ENCODE measurements around the gene MS4A10. TPM values are rescaled to one million over a fixed set of nuclear protein-coding genes. Genes with fewer than 3 reads are reported as not detected.
"Not testable (repeated sequence)": the region's sequence is repeated elsewhere in the genome, so short reads cannot be mapped to it uniquely, and the experiment has no call there.

Gene MS4A10
- total and polyA plus RNA-seq, 2 donors (not counting 1 experiment from before 2014, with no cell fraction given): not detected

GRCh38 chr11:60821827-60822599 lies 36.9 kb downstream of the MS4A10 start:
- H3K36me3 ChIP-seq (replicated peaks in 1 of 2; ENCODE audit: control extremely low read depth in 1 of 2, control insufficient read depth in 1 of 2, extremely low read depth in 1 of 2, insufficient read depth in 2 of 2, low read length in 1 of 2): no peaks in the 10 kb centered on the region
- no peaks in the 10 kb centered on the region for H3K4me1 ChIP-seq (ENCODE audit: control insufficient read depth in 2 of 2, insufficient read depth in 2 of 2, low read length in 2 of 2)
- no peak overlapping the region for H3K9ac ChIP-seq (ENCODE audit: low read length)
- Mint-ChIP-seq H3K4me3 (no peak overlapping the region), H3K4me1 (no peaks in the 10 kb centered on the region), H3K27me3 (peaks cover 5% of the 10 kb centered on the region), H3K27ac (no peak overlapping the region), H3K9me3 (ENCODE audit: insufficient read depth) (no peaks in the 10 kb centered on the region)
- ChIA-PET POLR2A (no interaction called here), CTCF (interaction anchor here (1.5 to 1.9 kb wide), 3 partner anchors 9 to 47 kb away, joined by 3 to 7 read pairs (median 5); no protein-coding TSS in a partner anchor)
- no peaks in the 10 kb centered on the region for H3K79me2 ChIP-seq (ENCODE audit: control insufficient read depth, insufficient read depth, low read length)
- no peak for TF ChIP-seq CTCF (IDR thresholded peaks at IDR 0.05)
- TF ChIP-seq EZH2 (IDR thresholded peaks at IDR 0.05; ENCODE audit: borderline replicate concordance, insufficient read depth, low read depth, low read length, poor library complexity, severe bottlenecking): no peak
- intact Hi-C loops (cut with micrococcal nuclease): no loop called here
- no peak overlapping the region for H3K27ac ChIP-seq (ENCODE audit: low read length in 2 of 2)
- H3K4me3 ChIP-seq (ENCODE audit: control extremely low read depth in 1 of 5, extremely low read depth in 1 of 5, insufficient read depth in 1 of 5, low read depth in 2 of 5, low read length in 4 of 5): no peak overlapping the region
- no peak for DNase-seq
- 27% methylated on average over 12 of the region's 15 CpGs for WGBS (ENCODE audit: insufficient coverage)
- H2AFZ ChIP-seq (ENCODE audit: insufficient read depth, low read depth, low read length, poor library complexity, severe bottlenecking): no peak overlapping the region
- no peak overlapping the region for H3K4me2 ChIP-seq (replicated peaks; ENCODE audit: low read depth, low read length, poor library complexity, severe bottlenecking)
- no peaks in the 10 kb centered on the region for H4K20me1 ChIP-seq (ENCODE audit: control insufficient read depth, insufficient read depth, low read length, poor library complexity, severe bottlenecking)
- peaks cover 0 to 3% (median 0%) of the 10 kb centered on the region in 4 experiments for H3K27me3 ChIP-seq (replicated peaks in 1 of 4; ENCODE audit: control extremely low read depth in 1 of 4, control insufficient read depth in 3 of 4, insufficient read depth in 4 of 4, low read length in 3 of 4)
- peak; percentile 28 for ATAC-seq (ENCODE audit: low read depth)
- peaks cover 0 to 13% (median 4%) of the 10 kb centered on the region in 3 donors for H3K9me3 ChIP-seq (ENCODE audit: control extremely low read depth in 1 of 3, control insufficient read depth in 2 of 3, insufficient read depth in 1 of 3, low read length in 2 of 3)

GRCh38 chr11:60823745-60824306 lies 38.7 kb downstream of the MS4A10 start:
- CTCF ChIA-PET; H4K20me1 ChIP-seq (ENCODE audit: control insufficient read depth, insufficient read depth, low read length, poor library complexity, severe bottlenecking); DNase-seq; H3K9me3 Mint-ChIP-seq (ENCODE audit: insufficient read depth); H3K36me3 ChIP-seq (replicated peaks in 1 of 2; ENCODE audit: control extremely low read depth in 1 of 2, control insufficient read depth in 1 of 2, extremely low read depth in 1 of 2, insufficient read depth in 2 of 2, low read length in 1 of 2); ATAC-seq (ENCODE audit: low read depth); H2AFZ ChIP-seq (ENCODE audit: insufficient read depth, low read depth, low read length, poor library complexity, severe bottlenecking); H3K9me3 ChIP-seq (ENCODE audit: control extremely low read depth in 1 of 3, control insufficient read depth in 2 of 3, insufficient read depth in 1 of 3, low read length in 2 of 3); H3K4me1 ChIP-seq (ENCODE audit: control insufficient read depth in 2 of 2, insufficient read depth in 2 of 2, low read length in 2 of 2); H3K9ac ChIP-seq (ENCODE audit: low read length); H3K79me2 ChIP-seq (ENCODE audit: control insufficient read depth, insufficient read depth, low read length); H3K4me3 Mint-ChIP-seq; intact Hi-C loops (cut with micrococcal nuclease); H3K27ac ChIP-seq (ENCODE audit: low read length in 2 of 2); H3K4me1 Mint-ChIP-seq; H3K27me3 Mint-ChIP-seq; POLR2A ChIA-PET; H3K4me2 ChIP-seq (replicated peaks; ENCODE audit: low read depth, low read length, poor library complexity, severe bottlenecking); H3K4me3 ChIP-seq (ENCODE audit: control extremely low read depth in 1 of 5, extremely low read depth in 1 of 5, insufficient read depth in 1 of 5, low read depth in 2 of 5, low read length in 4 of 5); H3K27me3 ChIP-seq (replicated peaks in 1 of 4; ENCODE audit: control extremely low read depth in 1 of 4, control insufficient read depth in 3 of 4, insufficient read depth in 4 of 4, low read length in 3 of 4); H3K27ac Mint-ChIP-seq: not testable (repeated sequence)
- WGBS (ENCODE audit: insufficient coverage): 96% methylated on average over 5 of the region's 5 CpGs

All from B cell (primary cell).